Measurements from ENCODE around the gene TMA7.

TMA7 gene

GRCh38 chr3:48411041-48411588 lies 28.9 kb upstream of the TMA7 start:
- Histone ChIP-seq H3K79me2 (ENCODE audit: low read length) (no peaks in the 10 kb centered on the region), H3K4me1 (ENCODE audit: low read length) (no peaks in the 10 kb centered on the region), H3K9me3 (replicated peaks; ENCODE audit: insufficient read depth, low read length) (no peaks in the 10 kb centered on the region), H3K27me3 (replicated peaks; ENCODE audit: insufficient read depth, low read length) (peaks cover 19% of the 10 kb centered on the region), H3K4me2 (ENCODE audit: low read depth, low read length) (no peak overlapping the region), H3F3A (ENCODE audit: insufficient read depth, low read length) (no peaks in the 10 kb centered on the region), H2AFZ (ENCODE audit: low read length) (no peak overlapping the region), H4K20me1 (ENCODE audit: insufficient read depth, low read length) (no peaks in the 10 kb centered on the region), H3K27ac (ENCODE audit: low read length) (no peak overlapping the region), H3K36me3 (replicated peaks; ENCODE audit: insufficient read depth, low read length) (no peaks in the 10 kb centered on the region), H3K4me3 (ENCODE audit: low read length) (no peak overlapping the region), H3K9me2 (replicated peaks; ENCODE audit: insufficient read depth, low read length) (no peaks in the 10 kb centered on the region), H3K9ac (ENCODE audit: low read length) (no peak overlapping the region)
- DNase-seq = no peak
- no peak for TF ChIP-seq EZH2 (optimal IDR thresholded peaks at IDR 0.05; ENCODE audit: low read depth, low read length)
- TF ChIP-seq CTCF (IDR thresholded peaks at IDR 0.05; ENCODE audit: low read length) = no peak
- no peak for TF ChIP-seq EZH2phosphoT487 (IDR thresholded peaks at IDR 0.05; ENCODE audit: low read length)

- H3K4me2 ChIP-seq (ENCODE audit: low read depth, low read length) = no peak overlapping the region
- no peaks in the 10 kb centered on the region for H3K36me3 ChIP-seq (replicated peaks; ENCODE audit: insufficient read depth, low read length)
- H3K27ac ChIP-seq (ENCODE audit: low read length) = no peak overlapping the region
- H3K4me3 ChIP-seq (ENCODE audit: low read length) = no peak overlapping the region
- H3K9me3 ChIP-seq (replicated peaks; ENCODE audit: insufficient read depth, low read length) = no peaks in the 10 kb centered on the region
- no peak for TF ChIP-seq EZH2 (optimal IDR thresholded peaks at IDR 0.05; ENCODE audit: low read depth, low read length)
- TF ChIP-seq CTCF (IDR thresholded peaks at IDR 0.05; ENCODE audit: low read length) = no peak
- no peak for TF ChIP-seq EZH2phosphoT487 (IDR thresholded peaks at IDR 0.05; ENCODE audit: low read length)
- no peaks in the 10 kb centered on the region for H3K9me2 ChIP-seq (replicated peaks; ENCODE audit: insufficient read depth, low read length)
- no peaks in the 10 kb centered on the region for H3K4me1 ChIP-seq (ENCODE audit: low read length)
- H3K9ac ChIP-seq (ENCODE audit: low read length) = no peak overlapping the region
- no peaks in the 10 kb centered on the region for H3K79me2 ChIP-seq (ENCODE audit: low read length)
- no peak overlapping the region for H2AFZ ChIP-seq (ENCODE audit: low read length)
- no peak for DNase-seq
- no peaks in the 10 kb centered on the region for H4K20me1 ChIP-seq (ENCODE audit: insufficient read depth, low read length)
- peaks cover 26% of the 10 kb centered on the region for H3K27me3 ChIP-seq (replicated peaks; ENCODE audit: insufficient read depth, low read length)
- H3F3A ChIP-seq (ENCODE audit: insufficient read depth, low read length) = no peaks in the 10 kb centered on the region
These were observed 28.3 kb upstream of the TMA7 start for GRCh38 chr3:48411606-48412374.

GRCh38 chr3:48412375-48413001 lies 27.6 kb upstream of the TMA7 start:
- H2AFZ ChIP-seq (ENCODE audit: low read length) = no peak overlapping the region
- peaks cover 29% of the 10 kb centered on the region for H3K27me3 ChIP-seq (replicated peaks; ENCODE audit: insufficient read depth, low read length)
- H3F3A ChIP-seq (ENCODE audit: insufficient read depth, low read length) = no peaks in the 10 kb centered on the region
- no peaks in the 10 kb centered on the region for H3K36me3 ChIP-seq (replicated peaks; ENCODE audit: insufficient read depth, low read length)
- DNase-seq = no peak
- H3K9me2 ChIP-seq (replicated peaks; ENCODE audit: insufficient read depth, low read length) = no peaks in the 10 kb centered on the region
- no peak overlapping the region for H3K9ac ChIP-seq (ENCODE audit: low read length)
- H3K9me3 ChIP-seq (replicated peaks; ENCODE audit: insufficient read depth, low read length) = no peaks in the 10 kb centered on the region
- H4K20me1 ChIP-seq (ENCODE audit: insufficient read depth, low read length) = no peaks in the 10 kb centered on the region
- H3K79me2 ChIP-seq (ENCODE audit: low read length) = no peaks in the 10 kb centered on the region
- H3K4me3 ChIP-seq (ENCODE audit: low read length) = no peak overlapping the region
- H3K4me2 ChIP-seq (ENCODE audit: low read depth, low read length) = no peak overlapping the region
- no peak for TF ChIP-seq EZH2phosphoT487 (IDR thresholded peaks at IDR 0.05; ENCODE audit: low read length)
- no peak for TF ChIP-seq EZH2 (optimal IDR thresholded peaks at IDR 0.05; ENCODE audit: low read depth, low read length)
- no peak for TF ChIP-seq CTCF (IDR thresholded peaks at IDR 0.05; ENCODE audit: low read length)
- no peak overlapping the region for H3K27ac ChIP-seq (ENCODE audit: low read length)
- H3K4me1 ChIP-seq (ENCODE audit: low read length) = no peaks in the 10 kb centered on the region
